EH (cell line): ENCODE data around the gene ZBTB44.
"Not testable (repeated sequence)": the region's sequence is repeated elsewhere in the genome, so short reads cannot be mapped to it uniquely, and the experiment has no call there.

ENCODE experiments used
- DNase-seq: peaks from one replicate; pipeline ENCODE4 v3.0.0-alpha.2; 2015; ENCODE audit warnings: low read depth

The ZBTB44 gene

DNA sequence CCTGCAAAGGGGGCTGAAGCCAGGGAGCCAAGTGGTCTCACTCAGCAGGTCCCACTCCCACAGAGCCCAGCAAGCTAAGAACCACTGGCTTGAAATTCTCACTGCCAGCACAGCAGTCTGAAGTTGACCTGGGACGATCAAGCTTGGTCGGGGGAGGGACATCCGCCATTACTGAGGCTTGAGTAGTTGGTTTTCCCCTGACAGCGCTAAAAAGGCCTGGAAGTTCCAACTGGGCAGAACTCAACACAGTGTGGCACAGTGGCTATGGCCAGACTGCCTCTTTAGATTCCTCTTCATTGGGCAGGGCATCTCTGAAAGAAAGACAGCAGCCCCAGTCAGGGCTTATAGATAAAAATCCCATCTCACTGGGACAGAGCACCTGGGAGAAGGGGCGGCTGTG lies 64.8 kb downstream of the ZBTB44 start:
- not testable (repeated sequence) for DNase-seq

DNA sequence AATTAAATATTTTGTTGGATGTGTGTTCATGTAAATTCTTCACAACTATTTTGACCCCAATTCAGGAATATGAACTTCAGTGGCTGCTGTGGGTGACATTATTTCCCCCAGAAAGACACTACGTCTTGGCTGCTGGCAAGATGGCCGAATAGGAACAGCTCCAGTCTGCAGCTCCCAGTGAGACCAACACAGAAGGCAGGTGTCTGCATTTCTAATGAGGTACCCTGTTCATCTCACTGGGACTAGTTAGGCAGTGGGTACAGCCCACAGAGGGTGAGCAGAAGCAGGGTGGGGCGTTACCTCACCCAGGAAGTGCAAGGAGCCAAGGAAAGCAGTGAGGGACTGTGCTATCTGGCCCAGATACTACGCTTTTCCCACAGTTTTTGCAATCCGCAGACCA lies 65.3 kb downstream of the ZBTB44 start:
- no peak for DNase-seq

DNA sequence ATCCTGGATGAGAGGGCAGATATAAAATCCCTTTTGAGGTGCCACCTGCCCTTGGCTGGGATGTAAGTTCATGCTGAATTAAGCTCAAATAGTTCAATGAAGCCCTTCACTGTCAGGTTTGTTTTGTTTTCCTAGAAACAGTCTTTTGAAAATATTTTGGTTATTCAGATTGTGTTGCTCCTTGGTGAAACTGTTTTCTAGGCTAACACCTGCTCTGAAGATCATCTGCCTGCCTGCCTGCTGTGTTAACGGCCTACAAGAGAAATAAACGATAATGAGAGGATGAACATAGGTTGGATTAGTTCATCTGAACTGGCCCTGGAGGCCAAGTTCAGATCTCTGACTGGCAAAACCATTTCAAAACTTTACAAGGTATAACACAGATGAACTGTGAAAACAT lies 67.4 kb downstream of the ZBTB44 start:
- no peak for DNase-seq

DNA sequence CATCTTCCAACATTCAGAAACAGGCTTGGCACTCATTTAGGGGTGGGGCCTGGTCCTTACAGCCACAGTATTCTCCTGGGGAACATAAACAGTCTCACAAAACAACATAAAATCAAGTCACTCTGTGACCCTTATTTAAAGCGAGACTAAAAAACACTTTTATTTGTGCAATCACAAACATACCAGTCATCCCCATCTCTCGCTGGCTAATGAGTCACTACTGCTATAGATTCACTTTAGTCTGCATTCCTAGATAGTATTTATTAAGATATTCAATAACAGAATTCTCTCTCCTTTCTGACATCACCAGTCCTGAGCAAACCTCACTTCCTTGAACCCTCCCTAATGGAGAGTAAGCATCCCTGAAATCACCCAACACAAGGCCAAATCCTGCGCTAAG lies 68.0 kb downstream of the ZBTB44 start:
- DNase-seq = peak; percentile 6

DNA sequence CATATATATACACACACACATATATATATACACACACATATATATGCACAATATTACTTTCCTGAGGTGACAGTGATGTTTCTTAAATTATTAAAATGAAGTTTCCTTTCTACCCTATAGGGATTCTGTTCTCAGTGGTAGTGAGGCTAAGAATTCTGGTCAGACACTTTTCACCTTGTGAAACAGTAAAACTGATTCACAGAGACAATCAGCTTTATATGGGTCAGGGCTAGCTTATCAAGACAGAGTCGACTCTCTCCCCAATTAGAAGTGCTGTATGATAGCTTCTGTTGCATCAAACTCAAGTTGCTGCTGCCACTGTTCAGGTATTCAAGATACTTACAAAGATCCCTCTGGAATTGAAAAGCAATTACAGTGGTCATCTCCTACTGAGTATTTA lies 68.4 kb downstream of the ZBTB44 start:
- DNase-seq = no peak

DNA sequence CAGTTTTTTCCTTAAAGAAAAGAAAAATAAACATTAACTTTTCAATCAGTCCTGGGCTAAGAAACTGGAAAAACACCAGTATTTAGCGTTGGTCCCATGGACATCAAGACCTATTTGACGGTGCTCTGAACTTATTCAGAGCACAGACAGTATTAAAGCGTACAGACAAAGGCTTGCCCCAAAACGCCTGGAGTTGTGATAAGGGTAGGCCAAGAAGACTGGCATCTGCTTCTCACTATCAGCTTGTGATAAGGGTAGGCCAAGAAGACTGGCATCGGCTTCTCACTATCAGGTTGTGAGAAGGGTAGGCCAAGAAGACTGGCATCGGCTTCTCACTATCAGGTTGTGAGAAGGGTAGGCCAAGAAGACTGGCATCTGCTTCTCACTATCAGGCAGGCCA lies 69.3 kb downstream of the ZBTB44 start:
- not testable (repeated sequence) for DNase-seq

DNA sequence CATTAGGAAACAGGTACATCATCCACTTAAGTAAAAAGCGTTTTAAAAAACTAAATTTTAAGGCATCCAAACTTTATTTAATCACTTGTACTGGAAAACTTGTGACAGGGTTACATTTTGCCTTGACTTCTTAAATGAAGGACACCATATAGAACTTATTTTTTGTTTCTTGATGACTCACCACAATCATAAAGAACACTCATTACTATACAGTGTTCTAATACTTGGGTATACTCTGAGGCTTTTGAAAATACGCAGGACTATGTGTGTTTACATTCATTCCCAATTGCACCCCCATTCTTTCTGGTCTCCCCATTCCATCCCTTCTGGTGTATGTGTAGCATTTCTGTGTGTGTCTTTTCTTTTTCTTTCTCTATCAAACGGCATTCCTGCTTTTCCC lies 69.9 kb downstream of the ZBTB44 start:
- DNase-seq = no peak

DNA sequence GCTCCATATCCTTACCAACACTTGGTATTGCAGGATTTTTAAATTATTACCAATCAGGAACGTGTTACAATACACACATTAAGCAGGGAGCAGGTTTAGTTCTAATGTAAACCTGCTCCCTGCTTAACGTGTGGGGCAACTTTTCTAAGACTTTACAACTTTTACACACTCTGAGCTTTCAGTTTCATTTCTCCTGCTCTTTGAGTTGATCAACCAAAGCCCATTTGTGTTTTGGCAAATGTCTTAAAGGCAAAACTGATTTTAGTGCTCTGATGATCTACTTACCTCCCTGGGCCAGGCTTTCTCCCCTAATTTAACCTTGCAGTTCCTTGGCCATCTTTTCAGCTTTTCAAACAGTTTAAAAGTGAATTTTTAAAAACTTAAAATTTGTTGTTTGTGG lies 70.9 kb downstream of the ZBTB44 start:
- no peak for DNase-seq

DNA sequence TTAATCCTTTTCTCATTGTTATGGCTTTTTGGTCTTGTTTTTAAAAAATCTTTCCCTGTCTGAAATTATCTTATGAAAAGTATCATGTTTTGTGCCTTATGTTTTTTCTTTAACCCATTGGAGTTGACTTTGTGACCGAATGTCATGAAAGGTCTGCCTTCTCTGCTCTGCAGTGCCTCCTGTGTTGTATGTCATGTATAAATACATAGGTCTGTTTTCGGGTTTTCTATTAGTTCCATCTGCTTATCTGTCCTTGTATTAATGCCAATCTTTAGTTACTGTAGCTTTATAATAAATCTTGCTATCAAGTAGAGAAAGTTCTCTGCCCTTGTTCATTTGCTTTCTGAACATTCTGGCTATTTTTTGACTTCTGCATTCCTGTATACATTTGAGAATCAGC lies 73.0 kb downstream of the ZBTB44 start:
- DNase-seq = no peak

DNA sequence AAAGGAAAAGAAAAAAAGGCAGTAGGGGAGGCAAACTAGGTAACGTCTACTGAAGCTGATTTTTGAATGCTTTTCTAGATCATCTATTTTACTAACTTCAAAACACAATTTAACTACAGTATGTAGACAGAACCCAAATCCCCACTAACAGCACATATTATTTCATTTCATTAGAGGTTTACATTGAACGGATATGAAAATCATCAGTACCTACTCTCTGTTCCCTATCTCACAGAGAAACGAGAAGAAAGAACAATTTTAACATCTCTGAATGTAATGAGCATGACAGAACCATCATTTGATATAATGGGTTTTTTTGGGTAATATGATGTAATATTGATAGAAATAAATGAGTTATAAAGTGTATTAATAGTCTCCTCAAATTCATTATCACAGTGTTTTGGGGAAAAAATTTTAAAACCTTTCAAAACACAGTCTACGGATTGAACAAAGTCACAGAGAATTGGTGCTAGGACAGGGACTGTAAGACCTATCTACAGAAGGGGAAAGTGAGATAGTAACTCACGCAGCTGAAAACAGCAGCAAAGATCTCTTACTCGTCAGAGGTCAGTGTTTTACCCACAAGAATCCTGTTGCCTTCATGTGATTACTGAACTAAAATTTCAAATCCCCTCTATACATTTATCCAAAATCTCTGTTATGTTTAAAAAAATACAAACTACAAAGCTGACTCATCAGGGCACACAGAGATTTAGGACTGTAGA lies 77.3 kb downstream of the ZBTB44 start:
- no peak for DNase-seq

DNA sequence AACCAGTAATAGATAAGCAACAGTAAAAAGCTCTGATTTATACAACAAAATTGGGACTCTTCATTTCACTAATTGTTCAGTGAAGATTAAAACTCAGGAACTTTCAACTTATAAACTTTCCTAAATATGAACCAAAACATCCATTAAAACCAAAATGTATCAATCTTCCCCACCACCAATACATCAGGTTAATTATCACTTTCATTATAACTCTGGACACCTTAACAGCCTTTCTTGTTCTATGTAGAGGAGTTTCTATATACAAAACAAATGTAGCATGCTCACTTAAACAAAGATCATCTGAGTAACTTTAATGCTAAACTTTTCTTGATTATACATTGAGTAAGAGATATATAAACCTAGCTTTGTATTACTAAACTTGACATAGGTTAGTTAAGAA lies 80.4 kb downstream of the ZBTB44 start:
- DNase-seq = no peak

DNA sequence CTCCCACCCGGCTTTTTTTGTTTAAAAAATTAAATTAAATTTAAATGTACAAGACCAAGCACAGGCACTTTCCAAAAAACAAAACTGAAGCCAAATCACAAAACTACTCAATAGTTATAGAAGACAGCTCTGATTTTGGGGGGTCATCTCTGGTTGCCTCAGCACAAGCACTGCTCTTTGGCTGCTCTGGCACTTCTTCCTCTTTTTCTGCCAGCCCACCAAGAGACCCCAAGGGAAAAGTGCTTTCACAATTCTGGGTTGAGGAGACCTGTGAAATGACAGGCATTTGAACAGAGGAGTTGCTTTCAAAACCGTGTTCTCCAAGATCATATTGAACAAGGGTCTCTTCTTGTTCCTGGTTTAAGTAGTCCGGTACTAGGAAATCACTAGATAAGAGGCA lies 80.8 kb downstream of the ZBTB44 start:
- not testable (repeated sequence) for DNase-seq

DNA sequence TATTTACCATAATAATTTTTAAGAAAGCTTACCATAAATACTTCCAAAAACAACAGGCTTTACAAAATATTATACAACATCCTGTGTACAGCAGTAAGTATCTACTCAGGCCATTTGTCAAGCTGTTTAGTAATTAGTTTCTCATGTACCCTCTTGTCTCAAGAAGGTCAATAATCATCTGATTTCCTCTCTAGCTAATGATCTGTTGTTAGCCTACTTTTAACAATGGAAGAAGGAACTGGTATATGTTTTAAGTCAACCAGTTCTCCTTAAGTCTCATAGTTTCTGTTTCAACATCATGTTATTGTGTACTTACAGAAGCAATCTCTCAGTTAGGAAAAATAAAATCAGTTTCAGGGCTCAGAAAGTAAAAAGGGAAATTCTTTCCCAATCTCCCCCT lies 81.2 kb downstream of the ZBTB44 start:
- DNase-seq = not testable (repeated sequence)

DNA sequence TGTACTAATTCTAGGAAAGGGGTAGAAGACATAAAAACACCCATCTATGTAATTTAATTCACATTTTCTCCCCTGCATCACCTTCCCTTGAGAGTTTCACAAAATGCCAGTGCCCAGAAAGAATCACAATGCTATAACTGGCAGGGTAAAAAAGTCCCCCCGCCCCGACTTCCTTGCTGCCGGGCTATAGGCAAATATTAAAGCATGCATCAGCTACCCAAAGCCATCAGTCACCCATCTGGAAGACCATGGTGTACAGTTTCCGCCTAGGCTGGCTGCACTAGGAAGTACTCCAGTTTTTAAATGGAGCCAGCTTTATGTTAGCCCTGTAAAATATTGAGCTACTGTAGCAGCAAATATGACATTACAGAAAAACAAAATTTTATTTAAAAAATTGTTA lies 87.3 kb downstream of the ZBTB44 start:
- DNase-seq = no peak

DNA sequence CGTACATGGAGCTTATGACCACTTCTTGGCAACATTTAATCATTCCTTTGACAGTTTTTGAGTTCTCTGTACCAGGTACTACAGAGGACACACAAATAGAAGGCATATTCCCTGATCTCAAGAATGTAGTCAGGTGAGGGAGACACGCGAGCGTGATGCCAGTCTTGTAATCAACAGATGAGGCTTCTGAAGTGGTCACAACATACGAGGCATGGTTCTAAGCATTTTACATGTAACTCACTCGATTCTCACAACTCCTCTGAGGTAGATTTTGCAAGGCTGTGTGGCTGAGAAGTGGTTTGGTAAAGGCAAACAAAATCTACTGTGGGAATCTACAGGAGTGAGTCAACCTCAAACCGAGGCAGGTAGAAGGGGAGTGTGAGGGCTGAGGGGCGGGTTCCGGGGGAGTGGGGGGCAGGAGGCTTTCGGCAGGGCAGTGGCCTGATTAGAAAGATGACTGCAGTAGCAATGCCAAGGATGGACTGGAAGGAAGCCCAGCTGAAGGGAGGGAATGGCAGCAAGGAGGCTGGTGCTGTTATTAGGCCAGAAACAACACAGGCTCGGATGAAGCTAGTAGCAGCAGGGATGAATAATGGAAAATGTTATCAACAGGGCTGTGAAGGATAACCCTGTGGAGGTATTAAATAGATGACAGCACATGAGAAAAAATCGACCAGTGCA lies 91.3 kb downstream of the ZBTB44 start:
- DNase-seq = no peak

DNA sequence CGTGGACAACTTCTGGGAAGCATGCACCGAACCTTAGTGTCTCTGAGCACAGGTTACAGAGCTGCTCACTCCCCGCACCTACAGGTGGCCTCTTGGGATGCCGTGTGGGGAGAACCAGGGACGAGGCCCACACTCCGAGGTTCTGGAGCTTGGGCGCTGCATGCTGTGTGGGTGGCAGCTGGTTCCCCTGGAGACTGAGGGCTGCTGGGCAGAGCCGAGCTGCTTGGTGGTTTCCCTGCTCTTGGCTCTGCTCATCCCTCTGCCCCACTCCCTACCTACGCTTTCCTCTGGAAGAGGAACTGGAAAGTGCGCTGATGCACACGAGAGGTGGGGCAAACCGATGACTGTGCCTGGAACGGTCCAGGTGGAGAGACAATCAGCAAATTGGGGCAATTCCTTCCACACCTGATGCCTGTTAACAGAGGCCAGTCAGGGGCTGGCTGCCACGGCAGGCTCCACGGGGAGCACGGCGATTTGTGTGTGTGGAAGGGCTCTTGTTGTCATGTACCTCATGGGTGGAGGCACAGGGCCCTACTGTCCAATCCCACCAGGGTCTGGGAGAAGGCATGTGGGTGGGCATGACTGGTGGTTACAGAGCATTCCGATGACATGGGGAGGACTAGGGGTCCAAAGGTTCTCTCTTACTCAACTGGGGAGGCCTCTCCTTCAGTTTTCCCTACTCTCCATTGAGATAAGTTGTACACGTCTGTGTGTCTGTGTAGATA lies 94.2 kb downstream of the ZBTB44 start:
- DNase-seq = no peak

DNA sequence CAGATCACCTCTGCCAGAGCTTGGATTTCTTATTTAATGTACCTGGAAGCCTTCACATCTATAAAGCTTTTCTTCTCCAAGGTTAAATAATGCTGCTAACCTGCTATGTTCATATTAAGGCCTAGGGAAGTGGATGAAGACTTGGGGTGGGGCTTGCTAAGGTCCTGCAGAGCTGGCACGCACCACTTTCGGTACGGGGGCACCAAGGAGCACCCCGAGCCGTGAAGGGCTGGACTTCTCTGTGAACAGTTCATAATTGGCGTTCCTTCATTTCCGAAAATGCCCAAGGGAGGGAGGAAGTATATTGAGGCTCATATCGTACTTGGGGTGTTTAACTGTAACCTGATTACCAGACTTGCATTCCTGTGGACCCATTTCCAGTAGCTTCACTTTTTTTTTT lies 95.6 kb downstream of the ZBTB44 start:
- no peak for DNase-seq

DNA sequence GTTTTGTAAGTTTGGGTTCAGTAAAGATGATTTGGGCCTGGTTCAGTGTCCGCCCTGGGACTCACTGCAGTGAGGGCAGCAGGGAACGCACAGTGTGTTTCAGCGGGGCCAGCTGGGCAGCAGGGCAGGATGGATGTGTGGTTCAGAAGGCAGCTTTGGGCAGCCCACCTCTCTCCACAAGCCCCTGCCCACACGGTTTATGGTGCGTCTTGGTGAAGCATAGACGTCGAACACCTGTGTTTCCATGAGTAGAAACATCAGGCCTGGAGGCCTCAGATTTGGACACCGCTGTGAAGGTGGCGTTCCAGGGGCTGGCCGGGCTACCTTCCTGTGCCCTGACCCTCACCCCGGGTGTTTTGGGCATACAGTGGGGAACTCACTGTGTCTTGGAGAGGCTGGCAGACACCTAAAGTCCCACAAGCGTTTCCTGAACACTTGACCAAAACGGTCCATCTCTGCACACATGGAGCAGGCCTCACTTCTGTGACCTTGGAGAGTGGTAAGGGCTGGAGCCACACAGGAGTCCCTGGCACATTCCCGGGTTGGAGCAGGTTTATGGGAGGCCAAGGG lies 96.1 kb downstream of the ZBTB44 start:
- DNase-seq = no peak

DNA sequence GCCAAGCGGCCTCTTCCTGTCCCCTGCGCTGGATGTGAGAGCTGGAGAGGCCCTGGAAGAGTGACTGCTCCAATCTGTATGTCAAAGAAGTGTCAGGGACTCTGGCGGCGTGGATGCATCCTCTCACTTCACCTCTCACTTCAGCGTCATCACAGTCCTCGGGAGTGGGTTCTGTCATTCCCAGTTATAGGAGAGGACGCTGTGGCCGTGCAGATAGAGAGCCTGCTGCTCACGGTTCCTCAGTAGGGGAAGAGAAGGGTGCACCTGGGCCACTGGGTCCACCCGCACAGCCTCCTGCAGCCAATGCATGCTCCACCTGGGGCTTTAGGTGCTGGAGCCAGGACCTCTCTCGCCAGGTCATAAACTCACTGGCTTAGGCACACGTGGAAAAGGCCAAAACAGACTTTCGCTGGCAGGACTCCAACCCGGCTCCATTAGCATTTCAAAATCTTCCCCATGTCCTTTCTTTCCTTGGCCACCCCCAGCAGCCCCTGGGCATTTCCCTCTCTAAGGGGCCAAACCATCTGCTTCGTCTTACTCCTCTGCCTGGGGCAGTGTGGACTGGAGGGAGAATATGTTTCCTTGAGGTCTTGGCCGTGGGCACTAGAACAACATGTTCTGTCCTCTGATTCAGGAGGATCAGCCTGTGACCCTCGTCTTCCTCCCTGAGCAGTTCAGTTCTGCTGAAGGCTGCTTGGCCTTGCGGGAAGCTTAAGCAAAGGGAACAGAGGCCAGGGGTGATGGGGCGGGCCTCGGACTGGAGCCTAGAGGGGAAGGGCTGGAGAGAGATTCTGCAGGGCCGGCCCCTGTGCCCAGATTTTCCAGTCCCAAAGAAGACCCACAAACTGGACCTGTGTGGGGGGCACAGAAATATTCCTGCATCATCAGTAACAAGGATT lies 97.3 kb downstream of the ZBTB44 start:
- no peak for DNase-seq

DNA sequence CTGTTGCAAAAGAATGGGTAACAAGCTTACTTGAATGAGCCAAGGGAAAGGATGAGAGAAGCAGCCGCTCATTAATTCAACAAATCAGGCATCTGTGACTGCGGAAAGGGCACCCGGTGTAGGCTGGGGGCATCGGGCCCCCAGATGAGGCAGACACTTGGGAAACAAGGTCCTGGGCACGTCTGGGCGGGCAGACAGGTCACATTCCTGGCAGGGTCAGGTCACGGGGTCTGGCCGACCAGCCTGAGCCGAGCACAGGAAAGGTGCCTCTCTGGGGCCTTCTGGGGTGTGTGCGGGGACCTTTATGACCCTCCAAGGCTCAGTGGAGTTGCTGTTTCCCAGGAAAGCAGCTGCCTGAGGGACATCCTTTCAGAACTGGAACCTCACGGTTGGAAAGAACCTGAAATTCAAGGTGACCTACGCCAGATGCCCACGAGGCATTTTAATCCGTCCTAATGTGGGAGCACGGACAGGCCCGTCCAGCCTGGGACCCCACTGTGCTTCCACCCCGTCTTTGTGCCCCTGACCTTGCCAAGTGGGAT lies 98.1 kb downstream of the ZBTB44 start:
- no peak for DNase-seq

DNA sequence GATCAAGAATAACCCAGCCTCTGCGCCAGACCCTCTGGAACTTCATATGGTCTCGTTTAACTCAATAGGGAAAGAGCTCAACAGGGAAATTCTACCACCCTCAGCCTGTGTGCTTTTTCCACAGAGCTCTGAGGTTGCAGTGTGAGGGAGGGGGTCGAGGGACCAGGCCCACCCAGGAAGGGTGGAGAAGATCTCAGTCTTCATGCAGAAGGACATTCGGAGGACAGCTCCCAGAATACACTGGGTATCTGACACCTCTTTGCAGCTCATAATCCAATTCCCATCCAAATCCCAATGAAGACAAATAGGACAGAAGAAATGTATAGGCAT lies 98.5 kb downstream of the ZBTB44 start:
- no peak for DNase-seq
